Hematopoietic multipotent progenitor cell (in vitro differentiated cells): Measurements from ENCODE around the gene ALOXE3. TPM values are rescaled to one million over a fixed set of nuclear protein-coding genes. Genes with fewer than 3 reads are reported as not detected.
A peak's percentile ranks its signal among the peaks of the same experiment; 100 is the strongest.
"Not testable (repeated sequence)": the region's sequence is repeated elsewhere in the genome, so short reads cannot be mapped to it uniquely, and the experiment has no call there.

ENCODE experiments used
- DNase-seq, 3 donors: peaks; one replicate each; pipeline ENCODE4 v3.0.0-alpha.2; 2011 to 2015; ENCODE audit warnings: low read depth in 2 of 3, low spot score in 2 of 3
- total RNA-seq: library from RNA; depleted of rRNA; stranded (reverse); fragments of >200 nt; gene quantifications from one replicate; pipeline ENCODE4 v1.2.3, GENCODE V29; 2012

Gene ALOXE3
- total RNA-seq, 1 donor, result under 0.01 TPM

DNA sequence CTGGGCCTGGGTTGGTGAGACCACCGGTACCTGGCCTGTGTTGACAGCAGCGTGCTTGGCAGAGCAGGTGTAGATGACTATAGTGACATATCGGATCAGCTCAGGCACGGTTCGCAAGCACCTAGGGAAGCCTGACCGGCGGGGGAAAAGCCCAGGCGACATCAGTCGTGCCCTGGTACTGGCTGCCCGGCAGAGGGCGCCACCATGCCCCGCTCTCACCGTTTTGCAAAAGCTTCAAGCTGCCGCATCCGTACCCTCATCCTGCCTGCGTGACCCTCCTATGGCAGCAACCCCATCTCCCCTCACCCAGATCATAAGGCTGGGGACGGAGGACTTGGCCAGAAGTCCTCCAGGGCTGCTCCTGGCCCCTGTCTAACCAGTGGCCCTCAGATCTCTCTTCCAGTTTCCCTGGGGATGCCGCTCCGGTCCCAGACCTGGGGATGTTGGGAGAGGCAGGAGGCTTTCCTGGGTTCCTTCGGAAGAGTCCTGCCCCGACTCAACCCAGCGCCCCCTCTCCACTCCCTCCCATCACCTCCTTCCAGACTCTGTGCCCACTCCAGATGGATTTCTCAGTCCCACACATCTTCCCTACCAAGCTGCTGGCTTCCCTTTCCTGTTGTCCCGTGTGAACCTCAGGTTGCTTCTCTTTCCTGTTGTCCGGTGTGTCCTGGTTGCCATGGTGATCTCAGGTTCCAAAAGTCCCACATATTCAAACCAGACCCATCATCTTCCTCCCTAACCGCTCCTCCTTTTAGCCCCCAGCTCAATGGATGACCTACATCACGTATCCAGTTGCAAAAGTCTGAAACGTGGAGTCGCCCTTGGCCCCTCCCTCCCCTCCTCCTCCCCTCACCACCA, 44.5 kb downstream of the ALOXE3 start:
- peak; percentile 76 to 80 (median 77) for DNase-seq

DNA sequence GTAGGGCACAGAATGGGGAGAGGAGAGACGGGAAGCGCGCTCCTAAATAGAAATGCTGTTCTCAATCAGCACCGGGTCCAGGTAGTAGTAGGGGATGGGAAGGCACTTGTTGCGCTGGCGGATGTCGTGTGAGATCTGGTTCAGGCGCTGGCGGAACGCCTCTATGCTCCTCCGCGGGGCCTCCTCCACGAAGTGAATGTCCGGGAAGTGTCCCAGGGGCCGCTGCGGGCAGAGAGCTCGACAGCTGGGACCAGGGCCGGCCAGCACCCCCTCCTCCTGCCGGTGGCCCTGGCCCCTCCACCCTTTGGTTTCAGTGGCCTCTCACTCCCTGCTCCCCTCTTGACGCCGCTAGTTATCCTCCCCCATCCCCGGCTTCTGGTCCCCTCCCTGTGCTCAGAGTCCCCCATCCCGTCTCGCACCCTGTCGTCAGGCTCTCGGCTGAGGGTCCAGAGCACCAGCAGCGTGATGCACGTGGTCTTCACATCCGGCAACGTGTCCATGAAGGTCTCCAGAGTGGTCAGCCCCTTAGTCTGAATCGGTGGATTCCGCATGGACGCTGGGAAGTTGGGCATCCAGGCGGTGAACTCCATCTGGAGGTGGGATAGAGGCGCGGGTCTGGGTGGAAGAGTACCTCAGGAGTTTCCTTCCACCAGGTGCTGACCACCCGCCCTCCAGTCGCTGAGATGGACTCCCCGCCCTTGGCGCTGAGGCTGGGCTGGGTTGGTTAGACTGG, 45.4 kb downstream of the ALOXE3 start:
- DNase-seq, result no peak

DNA sequence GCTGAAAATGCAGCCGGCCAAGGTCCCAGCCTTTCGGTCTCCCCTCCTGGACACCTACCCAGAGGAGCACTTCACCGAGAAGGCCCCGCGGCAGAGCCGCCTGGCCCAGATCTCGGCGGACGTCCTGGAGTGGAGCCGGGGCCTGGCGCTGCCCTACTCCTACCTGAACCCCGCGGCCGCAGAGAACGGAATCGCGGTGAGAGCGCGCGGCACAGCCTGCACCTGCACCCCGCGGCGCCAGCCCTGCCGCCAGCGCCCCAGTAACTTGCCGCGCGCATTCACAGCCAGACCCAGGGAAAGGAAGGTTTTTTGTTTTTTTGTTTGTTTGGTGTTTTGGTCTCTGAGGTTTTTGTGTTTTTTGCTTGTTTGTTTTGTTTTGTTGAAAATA, 46.0 kb downstream of the ALOXE3 start:
- no peak for DNase-seq

DNA sequence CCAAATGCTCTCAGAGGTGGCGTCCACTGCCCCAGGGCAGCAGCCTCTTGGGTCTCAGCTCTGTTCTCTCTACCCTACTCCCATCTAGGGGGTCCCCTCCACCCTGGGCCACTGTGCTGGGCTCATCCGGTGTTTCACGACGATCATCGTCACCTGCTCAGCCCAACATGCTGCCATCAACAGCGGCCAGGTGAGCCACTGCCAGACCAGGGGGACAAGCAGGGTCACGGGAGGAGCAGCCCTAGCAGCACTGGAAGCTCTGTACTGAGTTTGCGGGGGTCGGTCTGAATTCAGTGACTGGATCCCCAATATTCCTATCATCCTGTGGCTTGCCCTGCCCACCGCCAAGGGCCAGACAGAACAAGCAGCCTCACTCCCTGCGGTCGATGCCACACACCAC, 46.8 kb downstream of the ALOXE3 start:
- no peak for DNase-seq

DNA sequence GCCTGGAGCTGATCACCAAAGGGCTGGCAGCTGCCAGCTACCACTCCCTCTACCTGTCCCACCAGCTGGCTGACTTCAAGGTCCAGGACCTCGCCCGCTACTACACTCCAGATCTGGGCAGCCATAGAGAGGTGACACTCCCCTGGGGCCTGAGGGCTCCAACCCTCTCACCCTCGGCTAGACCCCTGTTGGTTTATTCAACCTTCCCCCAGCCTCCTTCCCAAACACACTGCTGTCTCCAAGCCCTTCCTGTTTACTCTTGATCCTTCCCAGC, 48.8 kb downstream of the ALOXE3 start:
- no peak for DNase-seq

GRCh38 chr17:8068736-8069586, 49.4 kb downstream of the ALOXE3 start:
- DNase-seq, result no peak

DNA sequence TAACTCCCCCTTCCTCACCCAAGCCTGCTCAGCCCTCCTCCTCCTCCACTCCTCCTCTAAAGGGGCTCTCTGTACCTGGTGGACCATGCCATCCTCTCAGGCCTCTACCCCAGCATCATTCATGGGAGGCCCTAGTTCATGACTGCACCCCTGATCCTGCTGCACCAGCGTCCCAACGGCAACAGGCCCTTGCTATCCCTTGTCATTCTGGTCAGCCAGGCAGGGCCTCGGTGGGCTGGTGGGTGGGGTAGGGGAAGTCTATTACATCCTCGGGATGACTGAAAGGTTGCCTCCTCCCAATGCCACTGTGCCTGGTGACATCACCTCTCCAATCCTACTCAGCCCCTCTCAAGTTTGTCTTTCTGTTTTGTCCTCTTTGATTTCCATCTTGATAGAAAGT, 50.5 kb downstream of the ALOXE3 start:
- DNase-seq, result no peak

DNA sequence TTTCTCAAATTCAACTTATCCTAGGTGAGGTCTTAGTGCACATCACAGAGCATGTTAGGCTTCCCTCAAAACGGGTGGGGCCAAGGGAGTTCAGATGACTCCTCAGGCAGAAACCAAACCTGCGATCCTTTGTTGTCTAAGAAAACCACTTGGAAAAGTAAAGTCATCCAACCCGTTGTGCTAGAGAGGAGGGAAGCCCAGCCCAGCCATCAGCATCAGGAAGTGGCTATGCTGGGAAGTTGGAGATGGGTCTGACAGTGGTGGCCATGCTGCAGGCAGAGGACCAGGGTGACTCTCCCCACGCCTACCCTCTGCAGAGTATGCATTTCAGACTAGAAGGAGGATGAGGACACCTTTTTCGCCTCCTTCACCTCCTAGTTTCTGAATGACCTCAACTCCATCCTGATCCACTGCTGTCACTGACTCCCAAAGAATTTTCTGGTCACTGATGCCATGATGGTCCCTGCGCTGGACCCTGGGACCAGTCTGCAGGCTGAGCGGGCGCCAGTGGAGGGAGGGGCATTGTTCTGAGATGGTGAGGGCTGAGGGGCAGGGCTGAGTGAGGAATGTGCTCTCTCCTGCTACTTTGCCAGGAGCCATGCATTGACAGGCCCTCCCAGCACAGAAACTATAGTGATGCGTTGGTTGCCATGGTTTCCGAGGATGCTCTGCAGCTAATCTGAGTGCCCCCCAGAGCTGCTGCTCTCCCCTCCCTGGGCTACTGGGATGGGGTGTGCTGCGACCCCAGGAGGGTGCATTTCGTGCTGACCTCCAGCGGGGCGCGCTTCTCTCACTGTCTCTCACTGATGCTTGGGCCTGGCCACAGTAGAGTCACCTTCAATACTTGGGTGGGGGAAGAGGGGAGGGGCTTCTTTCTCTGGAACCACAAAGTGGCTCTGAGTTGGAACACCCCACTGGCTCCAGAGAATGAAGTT, 51.2 kb downstream of the ALOXE3 start:
- no peak for DNase-seq

DNA sequence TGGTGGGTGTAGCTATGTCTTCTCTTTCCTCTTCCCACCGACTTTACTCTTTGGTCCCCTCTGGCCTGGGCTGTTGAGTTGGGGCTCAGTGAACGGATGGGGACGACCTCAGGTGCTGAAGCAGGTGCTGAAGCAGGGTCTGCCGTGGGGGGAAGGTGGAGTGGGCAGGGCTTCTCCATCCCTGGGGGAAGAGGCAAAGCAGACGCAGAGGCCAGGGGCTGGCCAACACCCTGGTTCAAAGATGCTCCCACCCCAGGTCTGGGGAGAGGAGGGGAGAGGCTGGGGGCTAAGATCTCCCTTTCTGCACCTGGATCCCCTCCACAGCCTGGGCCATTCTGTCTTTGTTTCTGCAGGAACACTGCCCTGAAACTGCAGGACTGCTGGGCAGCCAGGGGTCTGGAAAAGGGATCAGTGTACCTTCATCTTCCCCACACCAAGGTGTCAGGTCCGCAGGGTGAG, 53.7 kb downstream of the ALOXE3 start:
- no peak for DNase-seq

- no peak for DNase-seq
Measured at GRCh38 chr17:8063761-8064534, 54.4 kb downstream of the ALOXE3 start.

DNA sequence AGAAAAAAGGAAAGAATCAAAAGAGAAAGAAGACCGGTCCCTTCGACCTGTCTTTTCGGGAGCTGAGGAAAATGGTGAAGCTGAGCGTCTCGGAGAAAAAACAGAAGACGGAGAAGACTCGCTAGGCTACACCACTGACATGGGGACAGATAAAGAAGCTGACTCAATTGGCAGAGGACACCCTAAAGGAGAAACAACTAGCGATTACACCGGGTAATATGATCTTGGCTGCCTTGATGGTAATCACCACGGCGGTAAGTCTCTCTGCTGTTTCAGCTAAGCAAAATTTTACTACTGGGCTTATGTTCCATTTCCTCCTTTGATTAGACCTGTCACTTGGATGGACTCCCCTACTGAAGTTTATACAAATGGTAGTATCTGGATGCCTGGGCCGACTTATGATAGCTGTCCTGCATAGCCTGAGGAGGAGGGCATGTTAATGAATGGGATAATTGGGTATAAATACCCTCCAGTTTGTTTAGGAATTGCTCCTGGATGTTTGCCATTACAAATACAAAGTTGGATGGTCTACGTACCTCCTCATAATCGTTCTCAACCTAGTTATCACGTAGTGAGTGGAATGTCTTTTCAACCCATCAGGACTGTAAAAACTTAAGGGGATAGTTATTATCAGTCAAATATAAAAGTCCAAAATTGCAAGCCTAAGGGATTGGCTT, 55.4 kb downstream of the ALOXE3 start:
- DNase-seq, result no peak

- no peak for DNase-seq
Measured at GRCh38 chr17:8062435-8062806, 55.9 kb downstream of the ALOXE3 start.

DNA sequence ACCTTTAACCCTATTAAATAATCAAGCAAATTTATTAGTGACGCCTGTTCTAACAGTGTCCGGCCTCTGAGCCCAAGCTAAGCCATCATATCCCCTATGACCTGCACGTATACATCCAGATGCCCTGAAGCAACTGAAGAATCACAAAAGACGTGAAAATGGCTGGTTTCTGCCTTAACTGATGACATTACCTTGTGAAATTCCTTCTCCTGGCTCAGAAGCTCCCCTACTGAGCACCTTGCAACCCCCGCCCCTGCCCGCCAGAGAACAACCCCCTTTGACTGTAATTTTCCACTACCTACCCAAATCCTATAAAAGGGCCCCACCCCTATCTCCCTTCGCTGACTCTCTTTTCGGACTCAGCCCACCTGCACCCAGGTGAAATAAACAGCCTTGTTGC, 56.5 kb downstream of the ALOXE3 start:
- not testable (repeated sequence) for DNase-seq

GRCh38 chr17:8060274-8060673, 58.0 kb downstream of the ALOXE3 start:
- DNase-seq, result peak; percentile 52 to 84 (median 63)

GRCh38 chr17:8059131-8059530, 59.2 kb downstream of the ALOXE3 start:
- DNase-seq, result no peak

GRCh38 chr17:8057691-8058114, 60.6 kb downstream of the ALOXE3 start:
- peak; percentile 36 to 89 (median 76) for DNase-seq

DNA sequence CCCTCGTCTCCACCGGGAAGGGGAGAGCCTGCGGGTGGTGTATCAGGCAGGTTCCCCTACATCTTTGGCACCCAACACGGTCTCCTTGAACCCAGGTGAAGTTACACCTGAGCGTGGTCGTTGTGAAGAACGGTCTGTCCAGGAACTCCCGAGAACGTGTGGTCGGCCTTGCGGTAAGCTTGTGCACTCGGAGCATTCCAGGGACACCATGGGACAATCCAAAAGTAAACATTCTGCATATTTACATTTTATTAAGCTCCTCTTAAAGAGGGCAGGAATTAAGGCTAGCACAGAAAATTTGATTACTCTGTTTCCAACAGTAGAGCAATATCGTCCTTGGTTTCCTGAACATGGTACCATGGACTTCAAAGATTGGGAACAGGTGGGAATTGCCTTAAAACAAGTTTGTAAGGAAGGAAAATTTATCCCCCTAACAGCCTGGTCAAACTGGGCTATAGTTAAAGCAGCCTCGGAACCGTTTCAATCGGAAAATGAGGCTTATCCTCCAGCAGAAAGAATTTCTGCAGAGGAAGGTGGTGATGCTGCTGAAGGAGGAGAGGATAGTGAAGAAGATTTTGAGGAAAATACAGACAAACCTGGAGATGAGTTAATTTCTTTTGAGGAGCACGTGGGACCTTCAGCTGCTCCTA, 61.2 kb downstream of the ALOXE3 start:
- DNase-seq, result no peak

DNA sequence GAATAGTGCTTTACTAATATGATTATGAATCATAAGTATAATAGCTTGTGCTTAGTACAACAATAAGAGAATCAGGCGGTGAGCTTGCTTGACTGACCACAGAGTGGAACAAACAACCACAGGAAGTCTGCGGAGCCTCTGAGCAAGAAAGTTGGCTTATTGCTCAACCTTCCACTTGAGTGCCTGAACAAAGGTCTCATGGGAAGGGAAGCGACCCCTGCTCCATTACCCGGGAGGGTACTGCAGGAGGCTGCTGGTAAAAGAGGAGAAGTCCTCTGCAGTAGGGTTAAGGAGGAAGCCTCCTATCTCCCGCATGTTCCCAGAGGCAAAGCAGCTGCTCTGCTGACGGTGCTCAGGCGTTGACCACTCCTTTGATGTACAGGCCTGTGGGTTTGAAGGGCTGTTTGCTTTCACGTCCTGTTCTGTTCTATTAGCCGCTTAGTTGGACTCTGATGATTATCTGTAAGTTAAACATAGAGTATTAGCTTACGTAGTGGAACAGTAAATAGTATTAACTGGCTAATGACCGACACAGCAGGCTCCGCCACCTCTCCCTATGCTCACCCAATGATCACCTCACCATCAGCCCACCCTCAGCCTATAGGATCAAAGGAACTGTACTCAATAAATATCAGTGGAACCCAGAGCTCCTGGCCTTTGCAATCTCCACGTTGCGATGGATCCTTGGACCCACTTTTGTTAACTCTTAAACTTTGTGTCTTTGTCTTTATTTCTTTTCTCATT, 61.9 kb downstream of the ALOXE3 start:
- DNase-seq, result peak in 2 of 3 donors; percentile 85 to 90
